ENCODE results near the gene MYO18A. TPM values are rescaled to one million over a fixed set of nuclear protein-coding genes. Genes with fewer than 3 reads are reported as not detected.
A peak's percentile ranks its signal among the peaks of the same experiment; 100 is the strongest.

MYO18A gene
- polyA plus RNA-seq, 1 donor (not counting 4 experiments of a cell fraction or from before 2014, with no cell fraction given): 20.0 TPM

DNA sequence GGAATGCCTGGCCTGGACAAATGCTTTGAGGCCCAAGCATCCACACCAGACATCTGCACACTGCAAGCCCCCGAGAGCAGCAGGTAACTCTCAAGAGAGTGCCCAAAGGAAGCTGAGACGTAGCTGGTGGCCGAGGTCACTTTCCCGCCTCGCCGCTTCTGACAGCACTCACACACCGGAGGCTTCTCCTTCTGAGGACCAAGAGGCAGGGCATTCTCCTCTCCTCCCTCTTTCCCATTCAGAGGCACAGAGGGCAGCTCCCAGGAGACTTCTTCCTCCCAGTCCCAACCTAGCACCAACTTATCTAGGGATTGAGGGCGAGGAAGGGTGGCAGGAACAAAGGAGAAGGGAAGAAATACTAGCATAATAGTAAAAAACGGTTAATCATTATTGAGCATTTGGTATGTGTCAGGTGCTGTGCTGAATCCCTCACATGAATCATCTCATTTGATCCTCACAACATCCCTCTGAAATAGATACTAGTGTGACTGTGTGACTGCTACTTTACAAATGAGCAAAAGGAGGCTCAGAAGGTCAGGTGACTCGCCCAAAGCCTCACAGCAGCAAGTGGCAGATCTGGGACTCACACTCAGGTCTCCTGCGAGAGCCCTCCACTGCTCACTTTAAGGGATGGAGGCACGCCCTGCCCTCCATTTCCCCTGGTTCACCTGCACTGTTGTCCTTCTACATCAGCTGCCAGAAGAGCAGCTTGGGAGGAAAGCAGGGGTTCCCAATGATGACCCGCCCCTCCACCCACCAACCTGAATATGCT lies 41.8 kb downstream of the MYO18A start:
- Histone ChIP-seq H3K27ac (ENCODE audit: control insufficient read depth, insufficient read depth, low read length) (peak overlapping the region; percentile 8), H3K27me3 (ENCODE audit: control insufficient read depth, extremely low read depth, insufficient read depth, low read length) (no peaks in the 10 kb centered on the region), H3K9me3 (ENCODE audit: control insufficient read depth, low read depth, low read length) (no peaks in the 10 kb centered on the region), H3K4me1 (ENCODE audit: control insufficient read depth, extremely low read depth, insufficient read depth, low read length) (peaks cover 55% of the 10 kb centered on the region), H3K79me2 (ENCODE audit: control insufficient read depth, insufficient read depth, low read length) (peaks cover 76% of the 10 kb centered on the region), H3K9ac (ENCODE audit: control insufficient read depth, extremely low read depth, insufficient read depth, low read length) (no peak overlapping the region), H3K36me3 (ENCODE audit: control insufficient read depth in 2 of 2, extremely low read depth in 1 of 2, insufficient read depth in 2 of 2, low read length in 2 of 2) (peaks cover 14 to 20% of the 10 kb centered on the region in 2 experiments), H3K4me3 (ENCODE audit: control insufficient read depth in 2 of 3, extremely low read depth in 1 of 3, insufficient read depth in 2 of 3, low read depth in 1 of 3, low read length in 3 of 3) (no peak overlapping the region), H2AFZ (ENCODE audit: control insufficient read depth, low read length) (no peak overlapping the region), H4K20me1 (ENCODE audit: control insufficient read depth, extremely low read depth, insufficient read depth, low read length) (peaks cover 16% of the 10 kb centered on the region), H3K4me2 (ENCODE audit: control insufficient read depth, extremely low read depth, insufficient read depth, low read depth, low read length) (no peak overlapping the region), H3K9me1 (ENCODE audit: control insufficient read depth, extremely low read depth, insufficient read depth, low read length) (peaks cover 13% of the 10 kb centered on the region)
- no peak for FAIRE-seq
- dilution Hi-C loops (cut with MboI; ENCODE audit: extremely low pct_ligation_motif_present, low sequenced_read_pairs): no loop called here
- no peak for DNase-seq (ENCODE audit: low read depth, low spot score)
- TF ChIP-seq, protein P1, sequence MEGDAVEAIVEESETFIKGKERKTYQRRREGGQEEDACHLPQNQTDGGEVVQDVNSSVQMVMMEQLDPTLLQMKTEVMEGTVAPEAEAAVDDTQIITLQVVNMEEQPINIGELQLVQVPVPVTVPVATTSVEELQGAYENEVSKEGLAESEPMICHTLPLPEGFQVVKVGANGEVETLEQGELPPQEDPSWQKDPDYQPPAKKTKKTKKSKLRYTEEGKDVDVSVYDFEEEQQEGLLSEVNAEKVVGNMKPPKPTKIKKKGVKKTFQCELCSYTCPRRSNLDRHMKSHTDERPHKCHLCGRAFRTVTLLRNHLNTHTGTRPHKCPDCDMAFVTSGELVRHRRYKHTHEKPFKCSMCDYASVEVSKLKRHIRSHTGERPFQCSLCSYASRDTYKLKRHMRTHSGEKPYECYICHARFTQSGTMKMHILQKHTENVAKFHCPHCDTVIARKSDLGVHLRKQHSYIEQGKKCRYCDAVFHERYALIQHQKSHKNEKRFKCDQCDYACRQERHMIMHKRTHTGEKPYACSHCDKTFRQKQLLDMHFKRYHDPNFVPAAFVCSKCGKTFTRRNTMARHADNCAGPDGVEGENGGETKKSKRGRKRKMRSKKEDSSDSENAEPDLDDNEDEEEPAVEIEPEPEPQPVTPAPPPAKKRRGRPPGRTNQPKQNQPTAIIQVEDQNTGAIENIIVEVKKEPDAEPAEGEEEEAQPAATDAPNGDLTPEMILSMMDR (optimal IDR thresholded peaks at IDR 0.05 in 1 of 3, IDR thresholded peaks at IDR 0.05 in 1 of 3, conservative IDR thresholded peaks at IDR 0.05 in 1 of 3; ENCODE audit: extremely low read depth in 1 of 3, insufficient read depth in 2 of 3, low read length in 3 of 3): no peak
- TF ChIP-seq EZH2 (IDR thresholded peaks at IDR 0.05; ENCODE audit: low read length): no peak

DNA sequence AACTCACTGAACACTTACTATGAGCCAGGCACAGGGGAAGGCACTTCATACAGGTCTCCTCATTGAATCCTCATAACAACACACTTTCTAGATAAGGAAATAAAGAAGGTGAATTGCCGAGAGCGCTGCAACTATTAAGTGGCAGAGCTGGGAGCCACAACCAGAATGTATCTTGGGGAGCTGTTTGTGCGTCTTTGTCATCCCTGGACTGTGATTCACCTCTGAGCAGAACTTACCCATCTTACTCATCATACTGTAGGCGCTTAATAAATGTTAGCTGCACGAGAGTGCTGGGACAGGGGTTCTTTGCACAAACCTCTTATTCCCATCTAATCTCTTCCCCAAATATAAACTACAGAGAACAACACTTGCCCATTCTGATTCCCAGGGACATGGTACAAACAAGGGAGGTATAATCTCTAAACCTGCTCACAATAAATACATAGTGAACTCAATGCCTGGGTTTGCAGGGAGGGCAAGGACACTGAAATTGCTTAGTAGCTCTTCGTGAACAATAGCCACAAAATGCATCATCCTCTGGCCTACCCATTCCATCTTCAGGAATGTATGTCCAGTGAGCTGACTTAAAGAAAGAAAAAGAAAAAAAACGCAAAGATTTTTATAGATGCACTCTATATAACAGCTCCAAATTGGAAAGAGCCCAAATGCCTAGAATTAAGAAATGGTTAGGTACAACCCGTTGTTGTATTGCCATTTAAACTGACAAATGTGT lies 43.0 kb downstream of the MYO18A start:
- Histone ChIP-seq H3K36me3 (ENCODE audit: control insufficient read depth in 2 of 2, extremely low read depth in 1 of 2, insufficient read depth in 2 of 2, low read length in 2 of 2) (peaks cover 16 to 20% of the 10 kb centered on the region in 2 experiments), H4K20me1 (ENCODE audit: control insufficient read depth, extremely low read depth, insufficient read depth, low read length) (peaks cover 24% of the 10 kb centered on the region), H3K9me3 (ENCODE audit: control insufficient read depth, low read depth, low read length) (no peaks in the 10 kb centered on the region), H3K4me3 (ENCODE audit: control insufficient read depth in 2 of 3, extremely low read depth in 1 of 3, insufficient read depth in 2 of 3, low read depth in 1 of 3, low read length in 3 of 3) (no peak overlapping the region), H3K79me2 (ENCODE audit: control insufficient read depth, insufficient read depth, low read length) (peaks cover 78% of the 10 kb centered on the region), H3K4me1 (ENCODE audit: control insufficient read depth, extremely low read depth, insufficient read depth, low read length) (peaks cover 51% of the 10 kb centered on the region), H3K27ac (ENCODE audit: control insufficient read depth, insufficient read depth, low read length) (no peak overlapping the region), H3K4me2 (ENCODE audit: control insufficient read depth, extremely low read depth, insufficient read depth, low read depth, low read length) (no peak overlapping the region), H3K9ac (ENCODE audit: control insufficient read depth, extremely low read depth, insufficient read depth, low read length) (no peak overlapping the region), H3K27me3 (ENCODE audit: control insufficient read depth, extremely low read depth, insufficient read depth, low read length) (no peaks in the 10 kb centered on the region), H3K9me1 (ENCODE audit: control insufficient read depth, extremely low read depth, insufficient read depth, low read length) (peaks cover 14% of the 10 kb centered on the region), H2AFZ (ENCODE audit: control insufficient read depth, low read length) (no peak overlapping the region)
- DNase-seq (ENCODE audit: low read depth, low spot score) (no peak), FAIRE-seq (no peak)
- no peak for TF ChIP-seq EZH2 (IDR thresholded peaks at IDR 0.05; ENCODE audit: low read length)
- TF ChIP-seq, protein P1 (optimal IDR thresholded peaks at IDR 0.05 in 1 of 3, IDR thresholded peaks at IDR 0.05 in 1 of 3, conservative IDR thresholded peaks at IDR 0.05 in 1 of 3; ENCODE audit: extremely low read depth in 1 of 3, insufficient read depth in 2 of 3, low read length in 3 of 3): no peak
- dilution Hi-C loops (cut with MboI; ENCODE audit: extremely low pct_ligation_motif_present, low sequenced_read_pairs): no loop called here

Measured in keratinocyte (primary cell).